Effector CD4-positive, alpha-beta T cell (primary cell): ENCODE data around the gene SLAIN2.
"Not testable (repeated sequence)": the region's sequence is repeated elsewhere in the genome, so short reads cannot be mapped to it uniquely, and the experiment has no call there.

Source experiments
- DNase-seq: peaks from one replicate; pipeline ENCODE4 v3.0.0-alpha.2; 2020

Gene SLAIN2

DNA sequence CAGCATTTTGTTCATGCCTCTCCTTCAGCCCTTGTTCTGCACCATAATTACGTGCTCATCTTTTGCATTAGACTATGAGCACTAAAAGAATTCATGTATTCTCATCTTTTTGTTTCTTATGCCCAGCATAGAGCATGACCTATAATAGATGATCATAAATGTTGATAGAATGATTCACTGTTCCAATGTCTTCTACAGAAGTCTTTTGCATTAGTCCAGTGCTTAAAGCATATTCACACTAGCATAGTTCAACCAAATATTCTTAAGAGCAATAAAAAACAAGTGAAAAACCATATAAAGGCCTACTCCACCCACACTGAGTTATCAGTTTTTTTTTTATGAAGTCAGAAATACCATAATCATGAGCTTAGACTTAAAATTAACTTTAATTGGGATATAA, 105.3 kb downstream of the SLAIN2 start:
- DNase-seq: no peak

DNA sequence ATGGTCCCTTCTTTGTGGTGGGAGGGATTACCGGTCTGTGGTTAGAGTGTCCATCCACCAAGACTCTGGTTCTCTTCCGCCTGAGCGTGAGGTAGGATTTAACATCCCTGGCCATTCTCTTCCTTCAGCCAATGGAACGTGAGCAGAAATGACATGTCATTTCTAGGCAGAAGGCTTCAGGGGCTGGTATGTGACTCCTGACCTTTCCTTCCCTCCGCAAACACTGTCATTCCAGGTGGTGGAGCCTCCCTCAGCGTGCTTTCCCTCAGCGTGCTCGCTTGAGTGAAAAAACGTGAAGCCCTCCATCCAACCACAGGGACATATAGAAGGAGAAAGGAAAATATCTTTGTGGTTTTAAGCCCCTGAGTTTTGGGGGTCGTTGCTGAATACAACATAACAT, 107.8 kb downstream of the SLAIN2 start:
- DNase-seq: no peak

DNA sequence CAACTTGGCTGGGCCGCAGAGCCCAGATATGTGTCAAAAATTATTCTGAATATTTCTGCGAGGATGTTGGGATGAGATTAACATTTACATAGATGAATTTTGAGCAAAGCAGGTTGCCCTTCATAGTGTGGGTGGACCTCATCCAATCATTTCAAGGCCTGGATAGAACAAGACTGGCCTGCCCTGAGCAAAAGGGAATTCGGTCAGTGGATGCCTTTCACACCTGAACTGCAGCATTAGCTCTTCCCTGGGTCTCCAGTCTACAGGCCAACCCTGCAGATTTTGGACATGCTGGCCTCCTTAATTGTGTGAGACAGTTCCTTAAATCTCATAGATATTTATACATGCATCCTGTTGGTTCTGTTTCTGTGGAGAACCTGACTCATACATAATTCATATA, 109.4 kb downstream of the SLAIN2 start:
- no peak for DNase-seq

DNA sequence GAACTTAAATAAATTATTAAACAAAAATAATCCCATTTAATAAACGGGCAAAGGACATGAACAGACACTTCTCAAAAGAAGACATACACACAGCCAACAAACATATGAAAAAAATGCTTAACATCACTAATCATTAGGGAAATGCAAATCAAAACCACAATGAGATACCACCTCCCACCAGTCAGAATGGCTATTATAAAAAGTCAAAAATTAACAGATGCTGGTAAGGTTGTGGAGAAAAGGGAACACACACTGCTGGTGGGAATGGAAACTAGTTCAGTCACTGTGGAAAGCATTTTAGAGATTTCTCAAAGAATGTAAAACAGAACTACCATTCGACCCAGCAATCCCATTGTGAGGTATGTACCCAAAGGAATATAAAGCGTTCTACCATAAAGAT, 110.3 kb downstream of the SLAIN2 start:
- not testable (repeated sequence) for DNase-seq

DNA sequence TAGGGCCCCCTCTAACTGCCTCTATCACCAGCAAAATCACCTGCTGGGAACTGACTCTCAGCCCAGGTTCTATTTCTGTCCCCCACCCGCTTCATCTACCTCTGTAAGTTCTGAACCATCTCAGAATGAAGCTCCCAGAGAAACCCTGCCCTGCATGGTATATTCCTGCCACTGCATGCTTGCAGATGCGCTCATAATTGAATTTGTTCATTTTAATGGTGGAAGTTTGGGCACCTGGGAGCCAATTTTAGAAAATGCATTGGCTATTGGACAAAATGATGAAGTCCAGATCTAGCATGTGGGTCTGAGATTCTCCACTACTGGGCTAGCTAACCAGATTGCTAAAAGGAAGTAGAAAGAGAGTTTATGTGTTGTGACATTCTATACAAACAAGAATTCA, 113.3 kb downstream of the SLAIN2 start:
- no peak for DNase-seq

DNA sequence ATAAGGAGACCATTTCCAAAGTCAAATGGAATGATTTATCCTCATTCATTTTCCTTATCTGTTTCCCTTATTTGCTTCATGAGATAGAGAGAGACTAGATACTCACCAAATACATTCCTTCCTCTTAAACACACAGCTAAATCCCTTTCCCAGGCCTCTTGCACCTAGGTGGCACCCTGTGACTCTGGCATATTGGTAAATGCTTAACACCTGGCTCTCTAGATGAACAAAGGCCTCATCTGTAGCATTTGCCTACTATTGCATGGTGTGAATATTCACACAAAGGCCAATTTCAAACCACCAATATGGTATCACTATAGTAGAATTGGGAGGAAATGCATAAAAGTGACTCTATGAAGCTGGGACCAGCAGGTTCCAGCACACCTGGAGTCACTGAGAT, 119.7 kb downstream of the SLAIN2 start:
- DNase-seq: no peak

DNA sequence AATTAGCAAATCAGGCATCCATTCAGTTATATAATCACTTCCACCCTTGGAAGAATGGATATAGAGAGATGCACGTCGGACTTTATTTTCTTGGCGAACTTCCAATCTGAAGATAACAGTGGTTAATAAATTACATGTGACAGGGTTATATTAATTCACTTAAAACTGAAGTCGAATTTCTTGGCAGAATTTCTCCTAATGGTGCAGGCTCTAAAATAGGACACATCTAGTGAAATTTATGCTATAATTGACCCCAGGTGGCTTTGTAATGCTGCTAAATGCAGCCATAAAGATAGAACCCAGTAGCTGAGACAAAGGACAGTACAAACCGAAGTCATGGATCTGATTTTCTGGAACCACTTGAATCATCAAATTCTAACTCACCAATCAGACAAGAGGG, 121.0 kb downstream of the SLAIN2 start:
- no peak for DNase-seq

DNA sequence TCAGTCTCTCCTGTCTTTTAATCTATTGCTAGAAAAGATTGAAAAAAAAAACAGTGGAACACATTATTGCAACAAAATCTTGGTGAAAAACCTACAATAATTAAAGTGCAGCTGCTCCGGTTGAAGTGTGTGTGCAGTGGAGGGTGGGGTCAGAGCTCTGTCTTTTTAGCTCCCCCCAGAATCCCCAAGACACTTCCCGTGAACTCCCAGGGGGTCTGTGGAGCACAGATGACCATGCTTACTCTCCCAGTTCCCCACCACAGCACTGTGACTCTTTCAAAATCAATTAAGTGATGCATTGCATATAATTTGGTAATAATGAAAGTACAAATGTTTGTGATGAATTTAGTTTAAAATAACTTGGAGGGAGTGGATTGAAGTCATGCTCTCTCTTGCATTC, 126.1 kb downstream of the SLAIN2 start:
- DNase-seq: no peak

DNA sequence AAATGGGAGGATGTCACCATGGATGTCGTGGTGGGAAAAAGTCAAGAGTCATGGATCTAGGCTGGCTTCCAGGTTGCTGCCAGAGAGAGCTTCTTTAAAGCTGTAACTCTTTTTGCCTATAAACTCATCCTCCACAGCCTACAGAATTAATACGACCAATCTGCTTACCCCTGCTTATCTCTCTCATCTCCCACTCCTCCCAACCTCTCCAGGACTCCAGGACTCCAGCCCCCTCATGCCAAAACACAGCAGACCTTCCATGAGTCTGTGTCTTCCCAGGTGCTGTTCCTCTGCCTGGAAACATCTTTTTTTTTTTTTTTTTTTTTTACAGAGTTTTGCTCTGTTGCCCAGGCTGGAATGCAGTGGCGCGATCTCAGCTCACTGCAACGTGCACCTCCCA, 126.6 kb downstream of the SLAIN2 start:
- no peak for DNase-seq

DNA sequence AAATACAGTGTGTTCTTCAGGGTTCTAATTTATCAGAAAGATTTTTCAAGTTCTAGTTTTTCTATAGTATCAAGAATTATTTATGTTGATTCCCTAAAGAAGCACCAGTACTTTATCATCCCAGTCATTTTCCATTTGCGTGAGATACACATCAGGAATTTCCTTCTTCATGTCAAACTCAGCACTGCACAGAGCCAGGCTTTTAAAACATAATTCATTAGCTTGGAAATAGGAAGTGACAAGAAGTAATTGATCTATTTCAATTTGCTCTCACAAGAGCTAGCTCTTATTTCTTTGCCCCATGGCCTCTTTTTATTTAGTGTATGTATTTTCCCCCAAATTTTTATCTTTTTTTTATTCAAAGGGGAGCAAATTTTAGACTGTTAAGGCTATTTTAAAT, 128.8 kb downstream of the SLAIN2 start:
- no peak for DNase-seq

DNA sequence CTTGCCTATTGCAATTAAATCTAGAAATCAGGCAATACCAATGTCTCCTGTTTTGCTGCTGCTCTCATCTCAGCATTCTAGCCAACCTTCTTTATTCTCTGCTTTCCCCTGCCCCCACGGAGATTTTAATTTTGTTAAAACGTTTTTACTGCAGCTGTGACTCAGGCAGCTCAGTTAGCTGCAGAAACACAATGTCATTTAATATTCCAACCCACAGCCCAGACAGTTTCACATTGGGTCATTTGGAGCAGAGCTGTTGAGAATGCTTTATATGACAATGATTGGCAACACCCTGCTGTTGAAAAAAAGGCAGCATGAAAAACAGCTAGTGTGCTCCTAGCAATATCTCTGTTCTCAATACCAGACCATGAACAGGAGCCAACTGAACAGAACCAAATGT, 129.2 kb downstream of the SLAIN2 start:
- DNase-seq: no peak

DNA sequence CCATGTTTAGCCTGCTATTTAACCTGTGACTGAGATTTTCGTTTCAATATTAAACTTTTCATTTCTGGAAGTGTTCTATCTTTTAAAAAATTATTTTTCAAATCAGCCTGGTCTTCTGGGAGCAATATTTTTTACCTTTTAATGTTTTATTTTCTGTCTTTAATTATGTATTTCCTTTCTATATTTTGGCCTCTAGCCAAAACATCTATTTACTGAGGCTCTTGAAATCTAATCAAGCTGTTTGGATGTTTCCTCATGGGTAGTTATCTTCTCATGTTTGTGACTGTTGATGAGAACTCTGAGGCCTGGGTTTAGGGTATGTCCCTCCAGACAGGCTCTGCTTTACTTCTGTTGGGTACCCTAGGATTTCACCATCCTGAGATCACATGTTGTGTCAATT, 131.5 kb downstream of the SLAIN2 start:
- no peak for DNase-seq

DNA sequence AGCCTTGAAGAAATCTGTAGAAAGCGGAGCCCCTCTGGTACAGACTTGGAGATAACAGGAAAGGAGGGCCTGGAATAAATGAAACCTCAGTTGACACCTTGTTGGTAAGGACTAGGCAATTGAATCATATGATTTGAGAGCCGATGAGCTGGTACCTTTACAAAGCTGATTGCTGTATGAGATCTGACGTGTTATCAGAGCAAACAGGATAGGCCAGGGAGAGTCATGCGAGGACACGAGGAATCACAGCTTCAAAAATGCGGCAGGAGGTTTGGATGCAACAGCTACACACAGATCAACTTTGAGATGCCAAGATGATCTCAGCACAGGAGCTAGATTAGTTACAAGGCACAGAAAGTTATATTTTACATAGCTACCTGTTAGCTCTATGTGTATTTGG, 134.4 kb downstream of the SLAIN2 start:
- no peak for DNase-seq
